Type B pancreatic cell (in vitro differentiated cells): ENCODE measurements around the gene CDH2. TPM values are rescaled to one million over a fixed set of nuclear protein-coding genes. Genes with fewer than 3 reads are reported as not detected.

ENCODE experiments used
- DNase-seq: peaks from one replicate; pipeline ENCODE4 v3.0.0; 2021; ENCODE audit warnings: mixed read lengths; ENCODE audit not compliant: unreplicated experiment; ENCODE audit errors: extremely low spot score
- H3K27ac Mint-ChIP-seq: 2 replicates; pipeline ENCODE4 v1.8.0; 2021; ENCODE audit warnings: mild to moderate bottlenecking, mixed read lengths
- H3K27me3 Mint-ChIP-seq: 2 replicates; pipeline ENCODE4 v1.8.0; 2021; ENCODE audit warnings: mixed read lengths
- H3K36me3 Mint-ChIP-seq: 2 replicates; pipeline ENCODE4 v1.8.0; 2021; ENCODE audit warnings: mixed read lengths
- H3K4me1 Mint-ChIP-seq: one replicate; pipeline ENCODE4 v1.8.0; 2021; ENCODE audit warnings: mixed read lengths; ENCODE audit not compliant: unreplicated experiment
- H3K4me3 Mint-ChIP-seq: 2 replicates; pipeline ENCODE4 v1.8.0; 2021; ENCODE audit warnings: mild to moderate bottlenecking, mixed read lengths
- H3K9me3 Mint-ChIP-seq: 2 replicates; pipeline ENCODE4 v1.8.0; 2021; ENCODE audit warnings: mixed read lengths
- CTCF ChIP-seq: fragments of 200-600 bp; sonication (generic); conservative IDR thresholded peaks from 2 replicates; pipeline ENCODE4 v1.5.0; 2021; ENCODE audit warnings: antibody characterized with exemption, mild to moderate bottlenecking
- total RNA-seq: library from RNA; stranded (reverse); gene quantifications from 2 replicates; pipeline ENCODE4 v1.2.1, GENCODE V29; 2021; ENCODE audit warnings: low replicate concordance

CDH2 gene
- total RNA-seq, 1 donor from 2014 or later: 145 TPM

- TF ChIP-seq CTCF: no peak
- Mint-ChIP-seq H3K36me3 (no peaks in the 10 kb centered on the region), H3K27ac (no peak overlapping the region), H3K27me3 (no peaks in the 10 kb centered on the region), H3K4me3 (no peak overlapping the region), H3K9me3 (no peaks in the 10 kb centered on the region), H3K4me1 (peaks cover 19% of the 10 kb centered on the region)
- DNase-seq: no peak
These were observed 9.0 kb downstream of the CDH2 start for GRCh38 chr18:28167835-28168349.

- Mint-ChIP-seq H3K27ac (no peak overlapping the region), H3K4me3 (no peak overlapping the region), H3K9me3 (no peaks in the 10 kb centered on the region), H3K27me3 (no peaks in the 10 kb centered on the region), H3K4me1 (peaks cover 27% of the 10 kb centered on the region), H3K36me3 (no peaks in the 10 kb centered on the region)
- TF ChIP-seq CTCF: no peak
- no peak for DNase-seq
These were observed 12.0 kb downstream of the CDH2 start for GRCh38 chr18:28164771-28165483.

- Mint-ChIP-seq H3K4me3 (no peak overlapping the region), H3K36me3 (no peaks in the 10 kb centered on the region), H3K27me3 (no peaks in the 10 kb centered on the region), H3K4me1 (peaks cover 26% of the 10 kb centered on the region), H3K9me3 (no peaks in the 10 kb centered on the region), H3K27ac (no peak overlapping the region)
- TF ChIP-seq CTCF: no peak
- no peak for DNase-seq
These were observed 13.6 kb downstream of the CDH2 start for GRCh38 chr18:28163201-28163775.

- peaks cover 23% of the 10 kb centered on the region for H3K4me1 Mint-ChIP-seq
- TF ChIP-seq CTCF: no peak
- no peak overlapping the region for H3K27ac Mint-ChIP-seq
- H3K36me3 Mint-ChIP-seq: no peaks in the 10 kb centered on the region
- no peaks in the 10 kb centered on the region for H3K9me3 Mint-ChIP-seq
- no peak for DNase-seq
- no peaks in the 10 kb centered on the region for H3K27me3 Mint-ChIP-seq
- H3K4me3 Mint-ChIP-seq: no peak overlapping the region
These were observed 15.0 kb downstream of the CDH2 start for GRCh38 chr18:28161608-28162599.

- TF ChIP-seq CTCF: no peak
- H3K27ac Mint-ChIP-seq: no peak overlapping the region
- no peaks in the 10 kb centered on the region for H3K27me3 Mint-ChIP-seq
- DNase-seq: no peak
- no peaks in the 10 kb centered on the region for H3K9me3 Mint-ChIP-seq
- no peak overlapping the region for H3K4me3 Mint-ChIP-seq
- H3K4me1 Mint-ChIP-seq: peaks cover 31% of the 10 kb centered on the region
- H3K36me3 Mint-ChIP-seq: no peaks in the 10 kb centered on the region
These were observed 17.9 kb downstream of the CDH2 start for GRCh38 chr18:28159055-28159454.
